GM23338 (cell line): Measurements from ENCODE around the gene OBSL1.

Source experiments
- CTCF ChIP-seq, 2 experiments: fragments of 200-600 bp in 1 of 2; sonication (generic) in 1 of 2; conservative IDR thresholded peaks; 2 replicates each; pipeline versions ENCODE4 v1.5.1 to v1.6.1; 2016 to 2017; ENCODE audit warnings: antibody characterized with exemption in 2 of 2, low read depth in 2 of 2, mild to moderate bottlenecking in 2 of 2, moderate library complexity in 1 of 2
- EZH2 ChIP-seq: fragments of 200-600 bp; sonication (generic); IDR thresholded peaks from one replicate; pipeline ENCODE4 v1.8.0; 2017; ENCODE audit warnings: antibody characterized with exemption, mild to moderate bottlenecking, low read depth; ENCODE audit not compliant: unreplicated experiment
- EZH2phosphoT487 ChIP-seq: fragments of 200-600 bp; sonication (generic); IDR thresholded peaks from one replicate; pipeline ENCODE4 v1.8.1; 2018; ENCODE audit warnings: antibody characterized with exemption; ENCODE audit not compliant: unreplicated experiment
- JUNB ChIP-seq: IDR thresholded peaks from one replicate; pipeline ENCODE4 v1.6.1; 2016; ENCODE audit warnings: antibody characterized with exemption; ENCODE audit not compliant: unreplicated experiment
- POLR2AphosphoS5 ChIP-seq: IDR thresholded peaks from 2 replicates; pipeline ENCODE4 v1.6.1; 2016; ENCODE audit warnings: antibody characterized with exemption, low read depth
- REST ChIP-seq: IDR thresholded peaks from one replicate; pipeline ENCODE4 v1.6.1; 2018; ENCODE audit warnings: antibody characterized with exemption; ENCODE audit not compliant: unreplicated experiment
- ZNF331 ChIP-seq: fragments of 250-450 bp; sonication (Bioruptor Pico); IDR thresholded peaks from 2 replicates; pipeline ENCODE4 v1.5.0; 2020; ENCODE audit warnings: low read depth, mild to moderate bottlenecking, moderate library complexity

DNA sequence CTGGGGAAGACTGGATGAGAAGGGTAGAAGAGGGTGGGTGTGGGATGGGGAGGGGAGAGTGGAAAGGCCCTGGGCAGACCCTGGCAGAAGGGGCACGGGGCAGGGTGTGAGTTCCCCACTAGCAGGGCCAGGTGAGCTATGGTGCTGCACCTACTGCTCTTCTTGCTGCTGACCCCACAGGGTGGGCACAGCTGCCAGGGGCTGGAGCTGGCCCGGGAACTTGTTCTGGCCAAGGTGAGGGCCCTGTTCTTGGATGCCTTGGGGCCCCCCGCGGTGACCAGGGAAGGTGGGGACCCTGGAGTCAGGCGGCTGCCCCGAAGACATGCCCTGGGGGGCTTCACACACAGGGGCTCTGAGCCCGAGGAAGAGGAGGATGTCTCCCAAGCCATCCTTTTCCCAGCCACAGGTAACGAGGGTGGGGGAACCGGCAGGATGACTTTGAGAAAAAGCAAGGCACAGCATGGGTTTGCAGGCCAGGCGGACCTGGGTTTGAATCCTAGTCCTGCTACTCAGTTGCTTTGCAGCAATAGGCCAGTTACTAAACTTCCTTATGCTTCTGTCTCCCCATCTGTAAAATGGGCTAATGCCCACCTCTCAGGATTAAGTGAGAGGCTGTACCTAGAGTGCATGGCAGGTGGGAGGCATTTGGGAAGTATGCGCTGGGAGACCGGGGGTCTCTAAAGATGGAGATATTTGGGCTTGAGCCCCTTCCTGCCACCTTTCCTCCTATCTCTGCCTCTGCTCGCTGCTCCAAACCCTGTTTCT is 1.1 kb upstream of the OBSL1 start, which contains the start of gene INHA:
- TF ChIP-seq POLR2AphosphoS5 (no peak), CTCF (conservative IDR thresholded peaks at IDR 0.05; ENCODE audit: low read depth in 2 of 2) (no peak), EZH2 (no peak), EZH2phosphoT487 (no peak), REST (no peak), JUNB (no peak), ZNF331 (CRISPR knock-in tag) (no peak)
